Sciatic nerve (tissue), 2 donors: ENCODE measurements around the gene XRCC4. TPM values are rescaled to one million over a fixed set of nuclear protein-coding genes. Genes with fewer than 3 reads are reported as not detected.
"Not testable (repeated sequence)": the region's sequence is repeated elsewhere in the genome, so short reads cannot be mapped to it uniquely, and the experiment has no call there.

ENCODE experiments used
- ATAC-seq: fragments of 200-7000 bp; cut with Tn5 transposase; one replicate; pipeline ENCODE4 v1.9.1; 2020; ENCODE audit warnings: mild to moderate bottlenecking, moderate library complexity
- DNase-seq: peaks from one replicate; pipeline ENCODE4 v3.0.0-alpha.2; 2020; ENCODE audit warnings: low spot score
- intact Hi-C: fragments of 100-400 bp; cut with DNase I; formaldehyde crosslinking; loops from one replicate; pipeline ENCODE4 v1.14.2; 2022
- total RNA-seq: library from RNA; stranded (reverse); fragmentation: NEBNext Ultra II Directional; extraction: Animal tissue kit (Norgen Biotek cat#: 25700); gene quantifications from one replicate; pipeline ENCODE4 v1.2.1, GENCODE V29; 2021
- donor health status: DM: no; HTN: no; CAD: no.
- donor health status: DM: no; HTN: no; CAD: no.

The XRCC4 gene
- total RNA-seq, 1 donor from 2014 or later: 6.7 TPM

DNA sequence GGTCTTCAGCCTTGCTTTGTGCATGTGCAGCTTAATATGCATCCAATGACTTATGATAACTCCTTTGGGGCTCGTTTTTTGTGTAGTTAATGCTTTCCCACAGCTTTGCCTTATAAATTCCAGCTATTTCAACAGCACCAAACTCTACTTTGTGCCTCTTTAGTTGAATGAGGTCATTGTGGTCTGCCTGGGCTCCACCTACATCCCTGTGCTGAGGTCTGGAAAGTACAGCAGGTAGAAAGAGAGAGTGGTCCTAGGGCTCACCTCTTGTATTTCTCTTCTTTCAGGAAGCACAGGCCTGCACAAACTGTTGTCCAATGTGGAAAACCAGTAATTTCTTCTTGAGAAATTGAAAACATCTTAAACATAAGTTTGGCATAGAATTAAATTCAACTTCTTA, 167.2 kb downstream of the XRCC4 start:
- DNase-seq (no peak), ATAC-seq (no peak)
- intact Hi-C loops: no loop called here

DNA sequence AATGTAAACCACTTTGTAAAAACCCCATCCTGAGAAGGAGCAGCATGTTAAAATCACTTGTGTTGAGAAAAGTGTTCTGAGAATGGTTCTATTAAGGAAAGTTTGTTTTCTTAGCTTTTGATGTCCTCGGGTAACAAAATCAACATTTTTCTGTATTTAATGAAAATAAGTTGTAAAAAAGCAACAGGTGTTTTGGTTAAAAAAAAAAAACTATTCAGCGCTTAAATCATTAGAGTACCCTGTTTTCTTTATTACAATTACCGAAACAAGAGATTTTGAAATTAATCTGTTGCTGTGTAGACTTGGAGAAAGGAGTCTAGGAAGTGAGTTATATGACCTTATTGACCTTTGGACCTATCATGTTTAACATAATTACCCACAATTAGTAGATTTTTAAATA, 167.7 kb downstream of the XRCC4 start:
- ATAC-seq: no peak
- intact Hi-C loops: loop anchor here (1.0 kb wide), 1 partner anchor 22 kb away; no protein-coding TSS in a partner anchor
- no peak for DNase-seq

DNA sequence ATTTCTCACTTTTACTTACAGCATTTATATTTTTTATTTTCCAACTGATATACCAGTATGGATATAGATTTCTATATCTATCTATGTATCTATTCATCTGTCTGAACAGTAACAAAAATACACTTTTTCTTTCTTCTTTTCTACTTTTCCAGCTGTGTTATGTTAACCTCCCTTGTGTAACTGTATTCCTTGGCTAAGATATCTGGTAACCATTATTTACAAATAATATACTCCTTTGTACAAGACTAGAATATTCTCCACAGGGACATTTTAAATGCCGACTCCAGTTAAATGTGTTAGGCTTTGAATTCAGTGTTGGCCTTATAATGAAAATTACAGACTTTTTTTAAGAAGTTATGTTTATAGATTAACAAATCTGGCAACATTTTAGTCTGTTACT, 168.7 kb downstream of the XRCC4 start:
- intact Hi-C loops: no loop called here
- no peak for ATAC-seq
- DNase-seq: no peak

DNA sequence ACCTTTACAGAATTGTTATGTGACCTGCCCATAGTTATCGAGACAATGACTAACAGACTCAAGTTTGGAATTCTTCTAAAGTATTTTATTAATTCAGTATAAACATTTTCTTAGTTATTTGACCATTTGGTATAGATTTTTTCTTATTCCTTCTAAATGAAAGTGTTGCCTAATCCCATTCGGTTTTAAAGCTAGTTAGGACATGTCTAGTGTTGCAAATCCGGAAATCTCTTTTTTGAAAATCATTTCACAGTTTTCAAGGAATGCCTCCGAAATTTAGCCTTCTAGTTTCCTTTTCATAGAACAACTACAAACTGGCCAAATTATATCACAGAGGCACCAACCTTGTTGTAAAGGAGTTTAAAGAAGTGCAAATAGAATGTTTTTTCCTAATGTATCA, 171.8 kb downstream of the XRCC4 start:
- DNase-seq (no peak), ATAC-seq (no peak)
- intact Hi-C loops: no loop called here

DNA sequence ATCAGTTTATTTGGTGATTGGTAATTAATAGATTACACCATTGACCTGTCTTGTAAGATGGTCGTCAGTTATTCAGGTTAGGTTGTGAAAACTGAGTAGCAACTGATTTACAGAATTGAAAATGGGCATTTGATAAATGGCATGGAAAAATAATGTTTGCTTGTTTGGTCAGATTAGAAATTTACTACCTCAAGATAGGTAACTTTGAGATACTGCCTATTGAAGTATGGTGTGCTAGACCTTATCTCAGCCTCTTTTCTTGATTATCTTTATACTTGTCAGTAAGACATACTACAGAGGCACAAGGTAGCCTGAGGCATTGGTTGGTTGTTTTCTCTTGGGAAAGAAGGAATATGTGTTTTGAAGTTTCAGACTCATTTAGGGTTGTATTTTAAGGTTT, 174.5 kb downstream of the XRCC4 start:
- ATAC-seq (no peak), DNase-seq (no peak)
- intact Hi-C loops: no loop called here

DNA sequence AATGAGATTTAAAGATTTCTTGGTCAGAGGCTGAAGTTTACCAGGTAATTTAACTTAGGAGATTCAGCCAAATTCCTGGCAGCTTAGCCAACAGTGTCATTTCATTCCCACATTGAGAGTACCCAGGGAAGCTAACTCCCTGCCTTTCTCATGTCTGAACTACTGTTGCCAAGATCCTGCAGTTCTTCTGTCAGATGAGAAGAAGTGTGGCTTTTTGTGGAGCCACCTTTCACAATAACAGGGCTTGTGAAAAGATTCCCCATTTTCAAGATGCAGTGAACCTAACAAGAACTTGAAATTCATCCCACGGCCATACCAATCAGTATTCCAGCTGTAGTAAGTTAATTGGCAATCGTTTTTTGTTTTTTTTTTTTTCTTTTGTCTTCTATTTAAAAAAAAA, 176.4 kb downstream of the XRCC4 start:
- ATAC-seq: no peak
- no peak for DNase-seq
- intact Hi-C loops: no loop called here

DNA sequence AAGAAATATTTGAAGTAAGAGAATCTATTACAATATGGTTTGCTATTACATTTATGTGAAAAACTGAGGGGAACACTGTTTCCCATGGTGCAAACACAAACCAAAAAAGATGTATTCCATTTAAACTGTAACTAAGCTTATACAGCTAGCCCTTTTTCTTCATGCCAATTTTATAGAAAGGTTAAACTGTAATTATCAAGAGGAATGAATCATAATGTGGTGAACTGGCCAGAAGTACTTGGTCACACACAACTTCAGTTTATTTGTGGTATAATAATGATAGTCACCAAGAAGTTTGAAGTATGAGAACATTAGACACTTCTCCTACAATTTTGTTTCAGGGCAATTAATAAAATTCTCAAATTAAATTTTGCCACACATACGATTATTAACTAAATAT, 177.9 kb downstream of the XRCC4 start:
- no peak for DNase-seq
- no peak for ATAC-seq
- intact Hi-C loops: no loop called here

DNA sequence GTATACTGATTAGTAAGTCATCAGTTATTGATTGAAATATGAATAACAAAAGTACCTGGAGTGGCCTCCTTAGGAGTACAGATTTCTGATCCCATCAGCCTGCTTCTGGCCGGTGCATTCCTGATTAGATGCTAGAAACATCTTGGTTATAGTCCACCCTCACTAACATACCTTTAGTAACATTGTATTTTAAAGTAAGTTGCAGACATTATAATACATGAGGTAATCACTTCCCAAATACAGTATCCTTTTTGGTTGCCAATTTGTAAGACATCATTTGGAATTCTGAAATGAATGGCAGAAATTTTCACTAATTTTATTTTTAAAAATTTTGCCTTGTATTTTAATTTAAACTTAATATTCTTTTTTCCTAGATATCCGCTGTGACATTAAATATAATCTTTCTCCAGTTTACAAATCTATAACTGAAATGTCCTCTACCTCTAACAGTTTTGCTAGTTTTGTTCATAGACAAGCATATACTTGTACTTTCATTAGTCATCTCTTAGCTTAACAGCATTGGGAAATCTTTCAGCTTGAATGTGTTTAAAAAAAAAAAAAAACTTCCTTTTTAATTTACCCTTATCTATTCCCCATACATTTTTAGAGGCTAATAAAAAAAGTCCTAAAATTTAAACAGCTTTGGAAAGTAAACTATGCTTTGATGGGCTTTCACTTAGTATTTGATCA, 178.9 kb downstream of the XRCC4 start:
- no peak for ATAC-seq
- DNase-seq: no peak
- intact Hi-C loops: no loop called here

DNA sequence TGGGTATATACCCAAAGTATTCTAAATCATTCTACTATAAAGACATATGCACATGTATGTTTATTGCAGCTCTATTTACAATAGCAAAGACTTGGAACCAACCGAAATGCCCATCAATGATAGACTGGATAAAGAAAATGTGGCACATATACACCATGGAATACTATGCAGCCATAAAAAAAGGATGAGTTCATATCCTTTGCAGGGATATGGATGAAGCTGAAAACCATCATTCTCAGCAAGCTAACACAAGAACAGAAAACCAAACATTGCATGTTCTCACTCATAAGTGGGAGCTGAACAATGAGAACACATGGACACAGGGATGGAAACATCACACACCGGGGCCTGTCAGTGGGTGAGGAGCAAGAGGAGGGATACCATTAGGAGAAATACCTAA, 180.3 kb downstream of the XRCC4 start:
- ATAC-seq, DNase-seq, intact Hi-C loops: not testable (repeated sequence)

DNA sequence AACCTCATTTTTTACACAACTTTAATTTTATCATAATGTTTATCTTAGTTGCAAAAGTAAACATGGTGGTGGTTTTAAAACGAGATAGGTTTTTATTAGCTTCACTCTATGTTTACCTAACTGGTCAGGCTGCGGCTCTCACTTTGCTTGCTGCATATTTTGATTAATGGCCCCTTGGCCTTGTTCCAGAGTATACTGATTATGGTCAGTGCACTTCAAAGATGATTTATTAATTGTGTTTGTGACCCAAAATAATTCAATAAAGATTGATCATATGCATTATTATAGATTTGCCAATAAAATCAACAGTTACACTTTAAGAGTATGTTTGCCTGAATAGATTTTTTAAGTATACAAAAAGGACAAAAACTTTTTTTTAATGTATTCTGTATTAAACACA, 188.0 kb downstream of the XRCC4 start:
- no peak for DNase-seq
- intact Hi-C loops: no loop called here

DNA sequence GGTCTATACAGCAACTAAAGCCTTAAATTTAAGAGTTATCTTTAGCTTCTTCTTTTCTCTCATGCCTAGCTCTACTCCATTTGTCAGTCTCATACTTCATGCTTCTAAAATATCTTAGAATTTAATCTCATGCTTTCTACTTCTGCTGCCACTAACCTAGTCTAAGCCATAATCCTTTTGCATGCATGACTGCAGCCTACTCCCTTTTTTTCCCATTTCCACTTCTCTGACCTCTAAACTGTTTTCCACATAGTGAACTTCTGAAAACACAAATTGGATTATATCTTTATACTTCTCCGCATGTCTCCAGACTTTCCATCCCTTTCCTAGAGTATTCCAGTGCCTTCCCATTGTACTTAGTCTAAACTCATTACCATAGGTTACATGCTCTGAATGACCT, 193.0 kb downstream of the XRCC4 start:
- DNase-seq: no peak

More for the DNA sequence above, 188.0 kb downstream of the XRCC4 start:
- no peak for ATAC-seq

DNA sequence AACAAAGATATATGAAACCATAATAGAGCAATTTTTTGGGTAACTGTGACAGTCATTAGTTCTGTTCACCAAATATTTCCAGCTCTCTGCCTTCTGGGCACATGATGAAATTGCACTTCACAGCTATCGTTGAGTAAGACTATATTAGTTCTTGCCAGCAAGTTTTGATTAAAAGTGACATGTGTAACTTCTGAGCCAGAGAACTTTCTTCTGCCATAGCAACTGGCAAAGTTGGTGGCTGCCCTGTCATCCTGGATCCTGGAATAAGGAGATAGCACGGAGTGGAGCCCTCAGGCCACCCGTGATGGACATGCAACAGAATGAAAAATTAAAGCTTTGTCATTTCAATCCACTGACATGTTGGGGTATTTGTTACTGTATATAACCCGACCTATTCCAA, 199.8 kb downstream of the XRCC4 start:
- ATAC-seq (no peak), DNase-seq (no peak)
- intact Hi-C loops: no loop called here

More for the DNA sequence above, 193.0 kb downstream of the XRCC4 start:
- ATAC-seq: no peak
- intact Hi-C loops: no loop called here

DNA sequence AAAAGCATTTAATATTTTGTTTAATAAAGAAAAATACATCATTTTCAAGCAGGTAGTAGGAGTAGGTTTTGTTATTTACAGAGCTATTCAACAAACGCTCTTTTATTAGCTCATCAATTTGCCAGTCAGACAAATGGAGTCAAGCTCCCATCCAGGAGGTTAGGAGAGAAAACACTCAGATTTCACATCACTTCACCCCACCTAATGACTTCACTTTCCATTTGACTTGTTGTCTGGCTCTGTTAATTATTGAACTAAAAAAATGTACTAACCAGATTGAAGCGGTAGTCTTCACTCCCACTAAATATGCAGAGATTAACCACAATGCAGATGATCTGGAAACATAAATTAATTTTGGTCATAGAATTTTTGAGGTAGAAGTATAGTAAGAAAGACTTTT, 200.6 kb downstream of the XRCC4 start:
- intact Hi-C loops: no loop called here
- no peak for DNase-seq

DNA sequence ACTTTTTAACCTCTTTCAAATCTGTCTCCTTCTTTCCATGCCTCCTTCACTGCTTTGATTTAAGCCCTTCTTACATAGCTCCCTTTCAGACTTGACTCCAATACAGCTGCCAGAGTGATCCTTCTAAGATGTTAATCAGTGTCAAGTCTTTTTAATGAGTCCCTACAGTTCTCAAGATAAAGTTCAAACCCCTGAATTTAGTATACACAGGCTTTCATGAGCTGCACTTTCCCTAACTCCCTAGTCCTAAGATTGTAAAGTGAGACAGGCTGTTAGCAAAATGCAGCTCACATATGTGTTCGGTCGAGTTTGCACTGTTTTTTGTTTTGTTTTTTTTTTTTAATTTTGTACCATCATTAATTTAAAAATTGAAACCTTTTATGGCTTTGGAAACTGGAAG, 203.8 kb downstream of the XRCC4 start:
- DNase-seq (no peak), ATAC-seq (no peak)
- intact Hi-C loops: no loop called here

More for the DNA sequence above, 200.6 kb downstream of the XRCC4 start:
- no peak for ATAC-seq

DNA sequence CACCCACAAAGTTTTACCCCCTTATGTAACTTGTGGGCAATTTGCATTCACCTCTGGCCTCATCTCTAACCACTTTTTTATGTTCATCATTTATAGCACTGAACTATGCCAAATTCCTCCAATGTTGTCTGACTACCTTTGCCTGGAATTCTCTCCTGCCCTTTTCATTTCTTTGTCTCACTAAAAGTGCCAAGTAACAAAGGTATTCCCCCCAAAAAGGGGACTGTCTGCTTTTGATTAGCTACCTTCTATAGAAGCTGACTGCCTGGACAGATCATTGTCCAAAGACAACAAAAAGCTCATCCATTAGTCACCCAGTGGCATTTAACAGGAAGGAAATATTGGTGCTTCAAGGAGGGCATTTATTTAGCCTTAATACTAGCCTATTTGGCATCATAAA, 204.3 kb downstream of the XRCC4 start:
- intact Hi-C loops: no loop called here
- no peak for ATAC-seq
- DNase-seq: no peak

DNA sequence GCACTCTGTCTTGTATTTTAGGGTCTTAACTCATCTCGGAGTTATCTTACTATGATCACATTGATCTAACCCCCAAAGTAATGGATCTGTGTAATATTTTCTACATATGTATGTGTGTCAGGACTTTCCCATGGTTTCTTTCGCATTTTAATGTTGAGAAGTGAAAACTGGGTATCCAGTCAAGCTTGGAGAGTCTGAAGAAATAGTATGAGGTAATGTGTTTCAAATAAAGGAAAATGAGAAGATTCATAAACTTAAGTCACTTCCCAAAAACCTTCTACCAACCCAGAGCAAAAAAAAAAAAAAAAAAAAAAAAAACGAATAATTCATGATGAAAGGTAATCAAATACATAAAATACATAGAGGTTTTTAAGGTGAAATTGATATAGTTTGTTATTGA, 206.4 kb downstream of the XRCC4 start:
- ATAC-seq (no peak), DNase-seq (no peak)
- intact Hi-C loops: no loop called here

DNA sequence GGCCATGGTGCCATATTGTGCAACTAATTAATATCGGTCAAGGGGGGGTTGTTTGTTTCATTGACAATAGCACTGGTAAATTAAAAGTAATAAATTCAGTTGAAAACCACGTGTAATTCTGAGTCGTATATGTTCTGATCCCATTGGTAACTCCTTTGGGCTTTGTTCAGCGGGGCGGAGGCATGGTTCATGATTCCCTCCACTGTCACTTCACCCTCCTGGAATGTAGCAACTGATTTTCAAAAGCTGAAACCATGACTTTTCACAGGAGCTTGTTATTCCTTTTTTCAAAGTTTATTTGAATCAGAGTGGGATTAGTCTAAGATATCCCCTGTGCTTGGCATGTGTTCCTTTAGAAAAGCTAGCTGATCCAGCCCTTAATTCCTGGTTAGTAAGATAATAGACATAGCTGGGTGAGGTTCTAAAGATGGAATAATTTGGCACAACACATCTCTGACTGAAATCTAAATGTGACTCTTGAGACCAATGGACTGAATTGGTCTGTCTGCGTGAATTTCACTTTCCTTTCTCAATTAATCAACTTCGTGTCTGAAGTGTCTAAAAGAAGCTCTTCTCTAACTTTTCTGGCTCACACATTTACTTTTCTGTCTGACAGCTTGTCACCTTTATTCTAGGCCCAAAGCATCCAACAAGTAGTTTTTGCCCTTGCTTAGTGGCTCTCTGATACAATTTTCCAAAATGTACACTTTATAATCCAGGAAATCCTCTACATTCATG, 208.5 kb downstream of the XRCC4 start:
- intact Hi-C loops: no loop called here
- ATAC-seq (no peak), DNase-seq (no peak)

DNA sequence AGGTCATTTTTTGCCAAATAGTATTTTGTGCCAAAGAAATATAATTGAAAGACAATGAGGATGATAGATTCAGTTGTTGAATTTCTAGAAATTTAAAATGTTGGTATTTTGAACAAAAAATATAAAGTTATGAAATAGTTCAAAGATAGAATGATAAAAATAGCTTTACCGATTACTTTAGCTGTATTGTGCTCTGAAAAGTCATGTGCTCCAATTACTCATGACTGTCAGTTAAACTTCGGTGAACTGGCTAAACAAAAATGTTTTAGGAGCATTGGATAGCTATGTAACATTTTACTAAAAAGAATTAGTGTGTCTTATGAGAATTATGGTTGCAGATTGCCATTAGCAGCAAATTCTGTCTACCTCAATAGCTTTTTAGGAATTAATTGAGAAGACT, 216.9 kb downstream of the XRCC4 start:
- no peak for DNase-seq
- intact Hi-C loops: no loop called here
- ATAC-seq: no peak

DNA sequence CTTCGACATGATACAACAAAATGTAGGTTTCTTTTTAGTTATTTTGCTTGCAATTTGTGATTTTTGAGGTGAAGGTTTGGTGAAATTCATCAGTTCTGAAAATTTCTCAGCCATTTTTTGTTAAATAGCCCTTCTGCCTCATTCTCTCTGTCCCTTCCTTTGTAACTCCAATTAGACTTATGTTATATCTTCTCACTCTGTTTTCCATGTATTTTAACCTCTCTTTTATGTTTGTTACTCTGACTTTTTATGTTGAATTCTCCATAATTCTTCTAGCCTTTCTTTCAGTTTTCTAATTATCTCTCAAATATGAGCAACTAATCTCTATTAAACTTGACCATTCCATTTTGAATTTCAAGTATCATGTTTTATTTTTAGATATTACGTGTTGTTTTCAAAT, 222.0 kb downstream of the XRCC4 start:
- ATAC-seq (no peak), DNase-seq (no peak)
- intact Hi-C loops: no loop called here

DNA sequence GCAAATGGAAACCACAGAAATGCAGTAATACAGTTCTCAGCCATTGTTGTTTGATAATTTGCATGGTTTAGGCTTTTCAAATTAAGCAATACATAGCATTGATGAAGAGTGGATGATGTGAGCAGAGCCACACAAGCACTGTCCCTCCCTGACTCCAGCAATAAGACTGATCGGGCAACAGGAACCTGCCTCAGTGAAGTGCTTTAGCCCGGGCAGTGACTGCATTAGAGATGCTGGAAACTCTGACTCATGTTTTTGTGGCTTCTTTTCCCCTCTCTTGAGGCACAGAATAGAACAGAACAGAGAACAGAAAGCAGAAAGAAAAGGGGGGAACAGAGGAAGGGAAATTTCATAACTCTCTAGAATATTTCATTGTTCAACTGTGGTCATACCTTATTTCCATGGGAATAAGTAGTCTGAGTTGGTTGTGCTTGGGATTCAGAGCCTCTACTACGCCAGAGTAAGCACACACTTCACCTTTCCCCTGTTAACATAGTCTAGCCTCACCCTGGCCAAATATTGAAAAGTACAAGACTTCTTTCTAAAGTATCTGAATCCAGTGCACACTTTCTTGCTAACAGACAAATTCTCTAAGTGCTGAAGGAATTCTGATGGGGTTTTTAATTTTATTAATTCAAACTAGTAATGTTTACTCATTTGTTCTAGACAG, 229.4 kb downstream of the XRCC4 start:
- intact Hi-C loops: no loop called here
- ATAC-seq (peak; percentile 98), DNase-seq (no peak)
